K562 (cell line): ENCODE measurements around the gene HLA-DQA2. TPM values are rescaled to one million over a fixed set of nuclear protein-coding genes. Genes with fewer than 3 reads are reported as not detected.

Source experiments
- ATAC-seq: fragments of 200-7000 bp; cut with Tn5 transposase; 3 replicates; pipeline ENCODE4 v1.9.1; 2020; ENCODE audit warnings: moderate library complexity
- BruUV-seq: library from RNA; stranded (reverse); fragments of 400-500 nt; replicated peaks from 2 replicates; lab custom pipeline; 2021; lab: Mats Ljungman, UMichigan
- CTCF ChIA-PET: fragments of 300-600 bp; formaldehyde crosslinking; extraction: SDS; loops from one replicate; lab custom pipeline; 2021; ENCODE audit warnings: low intra/inter-chr PET ratio; lab: Yijun Ruan, JAX
- POLR2A ChIA-PET: fragments of 300-600, 350-650 bp; sonication (Branson Sonifier 250); formaldehyde crosslinking; extraction: SDS; loops from one replicate; lab custom pipeline; 2021; ENCODE audit warnings: antibody characterized with exemption, inconsistent platforms; lab: Yijun Ruan, JAX
- DNase-seq, 4 experiments: peaks; one replicate each; pipeline versions ENCODE4 v3.0.0 to v3.0.0-alpha.2; 2011 to 2018; ENCODE audit warnings: low spot score in 3 of 4, mixed read lengths in 3 of 4; ENCODE audit errors: extremely low read depth in 1 of 4
- FAIRE-seq: peaks from 2 replicates; lab custom pipeline; 2011; peaks lifted over from hg19 to GRCh38; lab: Jason Lieb, UNC
- H2AFZ ChIP-seq: 2 replicates; pipeline ENCODE4 v1.6.0; 2011; ENCODE audit warnings: low read depth, low read length, control low read depth, inconsistent platforms
- H3K27ac ChIP-seq: fragments of 200-600 bp; 3 replicates; pipeline ENCODE4 v1.8.0; 2011; ENCODE audit warnings: low read depth, mild to moderate bottlenecking, control low read depth, inconsistent platforms, low read length, moderate library complexity, mixed read lengths; ENCODE audit errors: extremely low read depth
- H3K27me3 ChIP-seq, 2 experiments: fragments of 300-600 bp in 1 of 2; 2 replicates in 1 of 2; 3 replicates in 1 of 2; pipeline versions ENCODE4 v1.6.0 to v1.8.0; 2011; ENCODE audit warnings: inconsistent platforms in 2 of 2, low read length in 2 of 2, mild to moderate bottlenecking in 1 of 2, mixed read lengths in 1 of 2, moderate library complexity in 1 of 2; ENCODE audit not compliant: control insufficient read depth in 2 of 2, insufficient read depth in 2 of 2
- H3K36me3 ChIP-seq: fragments of 300-600 bp; 3 replicates; pipeline ENCODE4 v1.8.0; 2011; ENCODE audit warnings: mild to moderate bottlenecking, low read length, inconsistent platforms; ENCODE audit not compliant: control insufficient read depth, insufficient read depth
- H3K4me1 ChIP-seq, 2 experiments: fragments of 200-600 bp in 1 of 2; replicated peaks in 1 of 2; 2 replicates in 1 of 2; 3 replicates in 1 of 2; pipeline versions ENCODE4 v1.5.1 to v1.8.0; 2011; ENCODE audit warnings: inconsistent platforms in 2 of 2, low read length in 2 of 2, mild to moderate bottlenecking in 1 of 2, mixed read lengths in 1 of 2, moderate library complexity in 1 of 2; ENCODE audit not compliant: control insufficient read depth in 2 of 2, insufficient read depth in 2 of 2
- H3K4me2 ChIP-seq: 2 replicates; pipeline ENCODE4 v1.6.1; 2011; ENCODE audit warnings: low read length, control low read depth, inconsistent platforms, mixed read lengths; ENCODE audit not compliant: insufficient read depth
- H3K4me3 ChIP-seq: fragments of 200-600 bp; sonication (generic), shearing (Covaris generic); 2 replicates; pipeline ENCODE4 v1.5.1; 2016; ENCODE audit warnings: control low read depth, inconsistent platforms
- H3K79me2 ChIP-seq: fragments of 200-600 bp; 3 replicates; pipeline ENCODE4 v1.8.0; 2011; ENCODE audit warnings: low read length, inconsistent platforms; ENCODE audit not compliant: control insufficient read depth, insufficient read depth
- H3K9ac ChIP-seq, 2 experiments: 2 replicates each; pipeline versions ENCODE4 v1.6.0 to v1.6.1; 2011; ENCODE audit warnings: low read depth in 2 of 2, low read length in 2 of 2, control low read depth in 1 of 2, inconsistent platforms in 1 of 2, mild to moderate bottlenecking in 1 of 2, mixed read lengths in 1 of 2; ENCODE audit not compliant: insufficient read depth in 1 of 2
- H3K9me1 ChIP-seq: one replicate; pipeline ENCODE4 v1.6.0; 2011; ENCODE audit warnings: inconsistent platforms, mild to moderate bottlenecking, low read length, moderate library complexity; ENCODE audit not compliant: control insufficient read depth, insufficient read depth
- H3K9me3 ChIP-seq: replicated peaks from 2 replicates; pipeline ENCODE4 v1.5.1; 2011; ENCODE audit warnings: low read depth, low read length, inconsistent platforms; ENCODE audit not compliant: control insufficient read depth, insufficient read depth
- H4K20me1 ChIP-seq: replicated peaks from 2 replicates; pipeline ENCODE4 v1.6.1; 2011; ENCODE audit warnings: low read length, inconsistent platforms, mixed read lengths; ENCODE audit not compliant: control insufficient read depth, insufficient read depth
- BCL6 ChIP-seq: fragments of 250-450 bp; sonication (Bioruptor Pico); IDR thresholded peaks from 2 replicates; pipeline ENCODE4 v1.4.0; 2020
- CHD2 ChIP-seq: IDR thresholded peaks from 2 replicates; pipeline ENCODE4 v1.6.1; 2011; ENCODE audit warnings: low read depth, low read length
- CREB3 ChIP-seq: fragments of 450-650 bp; conservative IDR thresholded peaks from 2 replicates; pipeline ENCODE4 v1.6.1; 2016; ENCODE audit warnings: missing genetic modification characterization, low read depth, mild to moderate bottlenecking, missing compliant biosample characterization, moderate library complexity
- EHMT2 ChIP-seq: fragments of 450-650 bp; IDR thresholded peaks from 2 replicates; pipeline ENCODE4 v1.6.1; 2018; ENCODE audit warnings: antibody characterized with exemption
- MAZ ChIP-seq, 2 experiments: fragments of 450-650 bp in 1 of 2; sonication (generic) in 1 of 2; formaldehyde crosslinking; IDR thresholded peaks in 1 of 2; conservative IDR thresholded peaks in 1 of 2; 2 replicates each; pipeline versions ENCODE4 v1.4.0 to v1.5.0; 2020; ENCODE audit warnings: mild to moderate bottlenecking in 1 of 2, missing genetic modification reagents in 1 of 2
- NR0B1 ChIP-seq: fragments of 450-650 bp; IDR thresholded peaks from one replicate; pipeline ENCODE4 v1.6.1; 2018; ENCODE audit warnings: mild to moderate bottlenecking, moderate library complexity; ENCODE audit not compliant: partially characterized antibody
- POU5F1 ChIP-seq: fragments of 150-350 bp; IDR thresholded peaks from 2 replicates; pipeline ENCODE4 v1.6.1; 2014; ENCODE audit warnings: borderline replicate concordance, low read length, low read depth, mild to moderate bottlenecking; ENCODE audit not compliant: partially characterized antibody
- PRPF4 ChIP-seq: fragments of 200-400 bp; formaldehyde crosslinking; IDR thresholded peaks from one replicate; pipeline ENCODE4 v1.6.1; 2017; ENCODE audit warnings: low read length, low read depth, mild to moderate bottlenecking; ENCODE audit not compliant: insufficient read depth, poor library complexity, severe bottlenecking
- PTTG1 ChIP-seq: fragments of 450-650 bp; IDR thresholded peaks from 2 replicates; pipeline ENCODE4 v1.6.1; 2016; ENCODE audit warnings: low read depth, mild to moderate bottlenecking, missing genetic modification characterization, missing compliant biosample characterization
- TRIM24 ChIP-seq, 2 experiments: fragments of 450-650 bp; IDR thresholded peaks; 2 replicates each; pipeline ENCODE4 v1.6.1; 2016
- ZNF408 ChIP-seq: fragments of 250-450 bp; sonication (Bioruptor Pico); IDR thresholded peaks from 2 replicates; pipeline ENCODE4 v1.4.0; 2020; ENCODE audit warnings: low read depth, mild to moderate bottlenecking, moderate library complexity
- ZNF764 ChIP-seq: fragments of 250-450 bp; sonication (Bioruptor Pico); IDR thresholded peaks from 2 replicates; pipeline ENCODE4 v1.4.0; 2020; ENCODE audit warnings: low read depth, mild to moderate bottlenecking, moderate library complexity
- ZNF778 ChIP-seq: fragments of 450-650 bp; formaldehyde crosslinking; IDR thresholded peaks from 2 replicates; pipeline ENCODE4 v1.4.0; 2020; ENCODE audit warnings: mild to moderate bottlenecking, moderate library complexity
- WGBS: fragments of 100-300 bp; shearing (Covaris generic); methylation state at CpG from one replicate; pipeline ENCODE4 v1.1.6; 2016; ENCODE audit warnings: low coverage, mixed read lengths; ENCODE audit not compliant: insufficient coverage; ENCODE audit errors: missing lambda C conversion rate; 5-methylcytosine and 5-hydroxymethylcytosine counted together
- in situ Hi-C: fragments of 300-500 bp; cut with MboI; formaldehyde crosslinking; loops from 4 replicates; pipeline ENCODE4 v1.15.0; 2018; ENCODE audit warnings: inconsistent platforms, mixed read lengths
- intact Hi-C: fragments of 100-400 bp; cut with micrococcal nuclease; formaldehyde crosslinking; loops from 2 replicates; pipeline ENCODE4 v1.14.2; 2022
- polyA plus RNA-seq, 8 experiments: library from polyadenylated mRNA; depleted of rRNA in 4 of 8; stranded (reverse) in 5 of 8; unstranded in 3 of 8; fragments of >200 nt; fragmentation: Nextera tagmentation in 2 of 8; fragmentation: Illumina TruSeq in 1 of 8; extraction: Ambion mirVana in 2 of 8; extraction: Trizol in 1 of 8; gene quantifications; 2 replicates each; pipeline versions ENCODE4 v1.2.1 to v1.2.3, GENCODE V29; 2011 to 2014; ENCODE audit warnings: inconsistent platforms in 1 of 8, missing spikeins in 1 of 8
- total RNA-seq, 7 experiments: library from RNA; depleted of rRNA in 6 of 7; stranded (reverse); fragments of >200 nt in 6 of 7; fragmentation: Illumina TruSeq in 2 of 7; extraction: Trizol in 2 of 7; gene quantifications; 2 replicates each; pipeline versions ENCODE4 v1.2.1 to v1.2.3, GENCODE V29; 2011 to 2021; ENCODE audit warnings: low replicate concordance in 1 of 7

HLA-DQA2 gene
- total and polyA plus RNA-seq, 9 of the 15 experiments (the other 6 are each of a cell fraction or from before 2014, with no cell fraction given), result not detected

- no peaks in the 10 kb centered on the region for H3K9me1 ChIP-seq
- DNase-seq (no peak), FAIRE-seq (no peak), ATAC-seq (no peak)
- peaks cover 28% of the 10 kb centered on the region in 2 experiments for H3K27me3 ChIP-seq
- no peak overlapping the region for H3K27ac ChIP-seq
- H3K36me3 ChIP-seq, result no peaks in the 10 kb centered on the region
- BruUV-seq, result no TSS peak
- H3K4me1 ChIP-seq, result no peaks in the 10 kb centered on the region
- no peak overlapping the region for H2AFZ ChIP-seq
- H3K9ac ChIP-seq, result no peak overlapping the region
- H4K20me1 ChIP-seq, result no peaks in the 10 kb centered on the region
- POLR2A ChIA-PET, result interaction anchor here (0.7 to 1.1 kb wide), 3 partner anchors 13 to 135 kb away, joined by 3 read pairs; no protein-coding TSS in a partner anchor
- CTCF ChIA-PET, result no interaction called here
- no peak overlapping the region for H3K4me3 ChIP-seq
- no peaks in the 10 kb centered on the region for H3K79me2 ChIP-seq
- intact Hi-C loops, result no loop called here
- H3K9me3 ChIP-seq, result no peaks in the 10 kb centered on the region
- 0% methylated on average over 3 of the region's 3 CpGs for WGBS
- in situ Hi-C loops, result loop anchor here (5.0 kb wide), 1 partner anchor 546 kb away; no protein-coding TSS in a partner anchor
- TF ChIP-seq NR0B1, result no peak
- no peak for TF ChIP-seq ZNF778 (CRISPR knock-in tag)
- no peak for TF ChIP-seq ZNF764 (CRISPR knock-in tag)
- TF ChIP-seq PRPF4, result no peak
- no peak for TF ChIP-seq CREB3 (tag)
- no peak for TF ChIP-seq POU5F1
- no peak for TF ChIP-seq MAZ (CRISPR knock-in tag; conservative IDR thresholded peaks at IDR 0.05 in 1 of 2, IDR thresholded peaks at IDR 0.05 in 1 of 2)
- no peak for TF ChIP-seq EHMT2
- no peak for TF ChIP-seq TRIM24 (IDR thresholded peaks at IDR 0.05)
- TF ChIP-seq CHD2, result no peak
- no peak for TF ChIP-seq PTTG1 (tag)
- TF ChIP-seq BCL6 (CRISPR knock-in tag), result no peak
- TF ChIP-seq ZNF408 (CRISPR knock-in tag), result no peak
- no peak overlapping the region for H3K4me2 ChIP-seq
These were observed 51.8 kb downstream of the HLA-DQA2 start for GRCh38 chr6:32792901-32793435.
